NT2/D1 (cell line): ENCODE measurements around the gene STPG2.

Experiments used
- SUZ12 ChIP-seq: IDR thresholded peaks from 2 replicates; pipeline ENCODE4 v1.6.1; 2011; ENCODE audit not compliant: insufficient read length, insufficient read depth; ENCODE audit errors: extremely low read depth
- YY1 ChIP-seq: IDR thresholded peaks from 2 replicates; pipeline ENCODE4 v1.6.1; 2011; ENCODE audit not compliant: insufficient read length, insufficient read depth
- ZNF274 ChIP-seq: IDR thresholded peaks from 2 replicates; pipeline ENCODE4 v1.6.1; 2011; ENCODE audit warnings: mild to moderate bottlenecking, low read depth, low read length

- TF ChIP-seq YY1 (no peak), ZNF274 (no peak), SUZ12 (no peak)
These were observed 585.0 kb downstream of the STPG2 start for GRCh38 chr4:97558204-97558778.
